ENCODE data around the gene IFNA21. TPM values are rescaled to one million over a fixed set of nuclear protein-coding genes. Genes with fewer than 3 reads are reported as not detected.

The IFNA21 gene
- not detected in 2 replicates for total RNA-seq

GRCh38 chr9:21166560-21166959, at the start of gene IFNA21:
Gene IFNA21 (minus strand): TSS chr9:21166660. CDS start chr9:21166612, 48 bp downstream.

GRCh38 chr9:21207043-21207442, 40.6 kb upstream of the IFNA21 start, which contains the start of gene IFNA10:
Gene IFNA10 (minus strand): TSS chr9:21207143. CDS start chr9:21207097, 46 bp downstream.

GRCh38 chr9:21202105-21202504, 35.6 kb upstream of the IFNA21 start, which contains the start of gene IFNA7:
Gene IFNA7 (minus strand): TSS chr9:21202205. CDS start chr9:21202165, 40 bp downstream.

GRCh38 chr9:21187487-21187886, 21.0 kb upstream of the IFNA21 start, which contains the start of gene IFNA4:
Gene IFNA4 (minus strand): TSS chr9:21187587. CDS start chr9:21187531, 56 bp downstream.

GRCh38 chr9:21141427-21141882, 25.0 kb downstream of the IFNA21 start, which contains the start of gene IFNW1:
Gene IFNW1 (minus strand): TSS chr9:21141832. CDS start chr9:21141570, 262 bp downstream.

Other genes starting within 250 kb of the IFNA21 start
- gene HACD4, start 135.0 kb downstream of the IFNA21 start, total RNA-seq = 6.9 and 7.0 TPM in 2 replicates
- gene IFNB1, start 88.7 kb downstream of the IFNA21 start, total RNA-seq = not detected in 2 replicates
- gene IFNW1, start 24.8 kb downstream of the IFNA21 start, total RNA-seq = not detected in 2 replicates
- gene IFNA4, start 20.9 kb upstream of the IFNA21 start, total RNA-seq = not detected in 2 replicates
- not detected in 2 replicates for gene IFNA7, start 35.5 kb upstream of the IFNA21 start, total RNA-seq
- gene IFNA10, start 40.5 kb upstream of the IFNA21 start, total RNA-seq = not detected in 2 replicates
- gene IFNA16, start 50.7 kb upstream of the IFNA21 start, total RNA-seq = not detected in 2 replicates
- not detected in 2 replicates for gene IFNA17, start 61.6 kb upstream of the IFNA21 start, total RNA-seq
- gene IFNA14, start 73.3 kb upstream of the IFNA21 start, total RNA-seq = not detected in 2 replicates
- not detected in 2 replicates for gene IFNA5, start 138.7 kb upstream of the IFNA21 start, total RNA-seq
- gene KLHL9, start 168.7 kb upstream of the IFNA21 start, total RNA-seq = 29.2 and 37.3 TPM in 2 replicates
- not detected in 2 replicates for gene IFNA6, start 184.2 kb upstream of the IFNA21 start, total RNA-seq
- gene IFNA13, start 201.4 kb upstream of the IFNA21 start, total RNA-seq = not detected in 2 replicates
- not detected in 2 replicates for gene IFNA2, start 218.7 kb upstream of the IFNA21 start, total RNA-seq
- not detected in 2 replicates for gene IFNA8, start 242.5 kb upstream of the IFNA21 start, total RNA-seq